HEK293 (cell line): ENCODE results near the gene CABP1.

Experiments used
- CTCF ChIA-PET: fragments of 350-600 bp; formaldehyde crosslinking; extraction: SDS; loops from one replicate; lab custom pipeline; 2021; ENCODE audit warnings: antibody characterized with exemption; lab: Yijun Ruan, JAX
- POLR2A ChIA-PET: fragments of 300-600 bp; formaldehyde crosslinking; extraction: SDS; loops from one replicate; lab custom pipeline; 2020; ENCODE audit warnings: antibody characterized with exemption, inconsistent platforms; lab: Yijun Ruan, JAX
- H3K27ac ChIP-seq: fragments of 200-500 bp; sonication (Bioruptor generic); 2 replicates; pipeline ENCODE4 v1.5.1; 2014; ENCODE audit warnings: low read depth, low read length, control low read depth, inconsistent platforms; ENCODE audit errors: extremely low read depth
- H3K36me3 ChIP-seq, 2 experiments: fragments of 200-500 bp in 1 of 2; sonication (Bioruptor generic) in 1 of 2; 1 replicate in 1 of 2; 2 replicates in 1 of 2; pipeline ENCODE4 v1.5.1; 2014 to 2017; ENCODE audit warnings: inconsistent platforms in 2 of 2, low read length in 2 of 2; ENCODE audit not compliant: control insufficient read depth in 2 of 2, insufficient read depth in 1 of 2
- H3K4me1 ChIP-seq: fragments of 200-500 bp; sonication (Bioruptor generic); 2 replicates; pipeline ENCODE4 v1.5.1; 2014; ENCODE audit warnings: mild to moderate bottlenecking, low read length, inconsistent platforms; ENCODE audit not compliant: control insufficient read depth, insufficient read depth
- H3K4me3 ChIP-seq: 2 replicates; pipeline ENCODE4 v1.5.1; 2011; ENCODE audit warnings: low read depth, mild to moderate bottlenecking, control low read depth, low read length, moderate library complexity
- H3K9me3 ChIP-seq: fragments of 200-500 bp; sonication (Bioruptor generic); 2 replicates; pipeline ENCODE4 v1.5.1; 2014; ENCODE audit warnings: low read depth, low read length, inconsistent platforms; ENCODE audit not compliant: control insufficient read depth, insufficient read depth
- HOXD13 ChIP-seq: sonication (generic); formaldehyde crosslinking; IDR thresholded peaks from 2 replicates; pipeline ENCODE4 v1.8.0; 2022; ENCODE audit warnings: missing genetic modification reagents, borderline replicate concordance
- KLF1 ChIP-seq: fragments of 450-650 bp; formaldehyde crosslinking; IDR thresholded peaks from 2 replicates; pipeline ENCODE4 v1.5.1; 2016; ENCODE audit warnings: missing biosample characterization, missing genetic modification characterization
- SCRT2 ChIP-seq: fragments of 450-650 bp; formaldehyde crosslinking; IDR thresholded peaks from 2 replicates; pipeline ENCODE4 v1.5.1; 2016; ENCODE audit warnings: missing biosample characterization, missing genetic modification characterization
- TCF7L2 ChIP-seq: IDR thresholded peaks from 2 replicates; pipeline ENCODE4 v1.6.1; 2011; ENCODE audit warnings: low read depth, mild to moderate bottlenecking, inconsistent platforms, low read length, moderate library complexity, borderline replicate concordance
- YY2 ChIP-seq: fragments of 450-650 bp; formaldehyde crosslinking; IDR thresholded peaks from 2 replicates; pipeline ENCODE4 v1.5.1; 2016; ENCODE audit warnings: missing biosample characterization, missing genetic modification characterization
- ZBTB17 ChIP-seq: fragments of 450-650 bp; formaldehyde crosslinking; IDR thresholded peaks from 2 replicates; pipeline ENCODE4 v1.5.1; 2016; ENCODE audit warnings: missing biosample characterization, missing genetic modification characterization
- ZBTB20 ChIP-seq: fragments of 450-650 bp; formaldehyde crosslinking; IDR thresholded peaks from 2 replicates; pipeline ENCODE4 v1.5.1; 2016; ENCODE audit warnings: missing biosample characterization, missing genetic modification characterization
- ZBTB48 ChIP-seq: fragments of 450-650 bp; formaldehyde crosslinking; IDR thresholded peaks from 2 replicates; pipeline ENCODE4 v1.5.1; 2016; ENCODE audit warnings: missing biosample characterization, missing genetic modification characterization
- ZBTB6 ChIP-seq: fragments of 450-650 bp; formaldehyde crosslinking; IDR thresholded peaks from 2 replicates; pipeline ENCODE4 v1.5.1; 2017; ENCODE audit warnings: missing biosample characterization, missing genetic modification characterization
- ZNF140 ChIP-seq: fragments of 450-650 bp; formaldehyde crosslinking; IDR thresholded peaks from 2 replicates; pipeline ENCODE4 v1.5.1; 2016; ENCODE audit warnings: missing biosample characterization, missing genetic modification characterization
- ZNF148 ChIP-seq: fragments of 450-650 bp; formaldehyde crosslinking; IDR thresholded peaks from 2 replicates; pipeline ENCODE4 v1.5.0; 2017; ENCODE audit warnings: missing biosample characterization, missing genetic modification characterization, borderline replicate concordance
- ZNF16 ChIP-seq: fragments of 450-650 bp; formaldehyde crosslinking; IDR thresholded peaks from 2 replicates; pipeline ENCODE4 v1.5.1; 2016; ENCODE audit warnings: low read depth, missing biosample characterization, missing genetic modification characterization
- ZNF354C ChIP-seq: fragments of 450-650 bp; formaldehyde crosslinking; IDR thresholded peaks from 2 replicates; pipeline ENCODE4 v1.5.1; 2016; ENCODE audit warnings: missing biosample characterization, missing genetic modification characterization, low read depth, borderline replicate concordance
- ZNF433 ChIP-seq: fragments of 450-650 bp; formaldehyde crosslinking; IDR thresholded peaks from 2 replicates; pipeline ENCODE4 v1.5.1; 2016; ENCODE audit warnings: missing biosample characterization, missing genetic modification characterization, low read depth
- ZNF600 ChIP-seq: fragments of 450-650 bp; formaldehyde crosslinking; IDR thresholded peaks from 2 replicates; pipeline ENCODE4 v1.5.1; 2016; ENCODE audit warnings: missing biosample characterization, missing genetic modification characterization
- ZNF626 ChIP-seq: fragments of 450-650 bp; sonication (Bioruptor Pico); formaldehyde crosslinking; IDR thresholded peaks from 2 replicates; pipeline ENCODE4 v1.5.1; 2018; ENCODE audit warnings: missing biosample characterization, missing genetic modification characterization, inconsistent platforms
- ZNF660 ChIP-seq: fragments of 450-650 bp; IDR thresholded peaks from 2 replicates; pipeline ENCODE4 v1.5.1; 2018; ENCODE audit warnings: missing biosample characterization, mild to moderate bottlenecking, missing genetic modification characterization
- ZNF670 ChIP-seq: fragments of 450-650 bp; formaldehyde crosslinking; IDR thresholded peaks from 2 replicates; pipeline ENCODE4 v1.5.1; 2016; ENCODE audit warnings: missing biosample characterization, missing genetic modification characterization, low read depth
- ZNF707 ChIP-seq: fragments of 450-650 bp; formaldehyde crosslinking; IDR thresholded peaks from 2 replicates; pipeline ENCODE4 v1.5.1; 2016; ENCODE audit warnings: missing biosample characterization, missing genetic modification characterization
- ZNF747 ChIP-seq: fragments of 450-650 bp; formaldehyde crosslinking; IDR thresholded peaks from 2 replicates; pipeline ENCODE4 v1.5.1; 2016; ENCODE audit warnings: missing biosample characterization, missing genetic modification characterization
- ZNF830 ChIP-seq: fragments of 450-650 bp; IDR thresholded peaks from 2 replicates; pipeline ENCODE4 v1.5.0; 2018; ENCODE audit warnings: missing biosample characterization, missing genetic modification characterization, low read depth, mild to moderate bottlenecking, moderate library complexity
- TF ChIP-seq, protein P1 (sequence below): fragments of 450-650 bp; formaldehyde crosslinking; IDR thresholded peaks from 2 replicates; pipeline ENCODE4 v1.5.1; 2016; ENCODE audit warnings: missing biosample characterization, missing genetic modification characterization

The CABP1 gene

DNA sequence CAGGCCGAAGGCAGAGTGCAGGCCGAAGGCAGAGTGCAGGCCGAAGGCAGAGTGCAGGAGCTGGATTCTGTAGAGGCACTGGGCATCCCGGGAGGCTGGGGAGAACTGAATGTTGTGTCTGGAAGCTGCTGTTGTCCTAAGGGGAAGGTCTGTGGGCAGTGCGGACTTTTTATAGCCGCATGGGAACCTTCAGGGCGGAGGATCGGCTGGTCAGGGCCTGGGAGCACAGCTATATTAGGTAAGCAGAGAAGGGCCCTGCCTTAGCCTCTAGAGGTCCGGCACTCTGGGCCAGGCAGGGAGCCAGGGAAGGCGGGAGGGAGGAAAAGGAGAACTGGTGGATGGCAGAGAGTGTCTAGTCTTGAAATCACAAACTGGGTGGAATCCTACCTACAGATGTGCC is 14.2 kb downstream of the CABP1 start:
- H3K36me3 ChIP-seq = no peaks in the 10 kb centered on the region
- peak; percentile 44; the same call in 1 of the 2 replicates for TF ChIP-seq ZBTB17 (tag by site-specific recombination)
- TF ChIP-seq, protein P1, sequence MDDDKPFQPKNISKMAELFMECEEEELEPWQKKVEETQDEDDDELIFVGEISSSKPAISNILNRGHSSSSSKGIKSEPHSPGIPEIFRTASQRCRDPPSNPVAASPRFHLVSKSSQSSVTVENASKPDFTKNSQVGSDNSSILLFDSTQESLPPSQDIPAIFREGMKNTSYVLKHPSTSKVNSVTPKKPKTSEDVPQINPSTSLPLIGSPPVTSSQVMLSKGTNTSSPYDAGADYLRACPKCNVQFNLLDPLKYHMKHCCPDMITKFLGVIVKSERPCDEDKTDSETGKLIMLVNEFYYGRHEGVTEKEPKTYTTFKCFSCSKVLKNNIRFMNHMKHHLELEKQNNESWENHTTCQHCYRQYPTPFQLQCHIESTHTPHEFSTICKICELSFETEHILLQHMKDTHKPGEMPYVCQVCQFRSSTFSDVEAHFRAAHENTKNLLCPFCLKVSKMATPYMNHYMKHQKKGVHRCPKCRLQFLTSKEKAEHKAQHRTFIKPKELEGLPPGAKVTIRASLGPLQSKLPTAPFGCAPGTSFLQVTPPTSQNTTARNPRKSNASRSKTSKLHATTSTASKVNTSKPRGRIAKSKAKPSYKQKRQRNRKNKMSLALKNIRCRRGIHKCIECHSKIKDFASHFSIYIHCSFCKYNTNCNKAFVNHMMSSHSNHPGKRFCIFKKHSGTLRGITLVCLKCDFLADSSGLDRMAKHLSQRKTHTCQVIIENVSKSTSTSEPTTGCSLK (tag by site-specific recombination) = no peak
- TF ChIP-seq, all 188 proteins: peak for 1
- Histone ChIP-seq H3K27ac (no peak overlapping the region), H3K4me3 (no peak overlapping the region), H3K4me1 (no peaks in the 10 kb centered on the region), H3K9me3 (no peaks in the 10 kb centered on the region)
- ChIA-PET CTCF (interaction anchor here (0.5 to 0.6 kb wide), 3 partner anchors 10 to 875 kb away, joined by 3 read pairs; no protein-coding TSS in a partner anchor), POLR2A (no interaction called here)

GRCh38 chr12:120656008-120656407 is 15.6 kb downstream of the CABP1 start:
- H3K27ac ChIP-seq = no peak overlapping the region
- ChIA-PET POLR2A (no interaction called here), CTCF (interaction anchor here (0.5 to 1.2 kb wide), 4 partner anchors 10 to 31 kb away, joined by 3 to 5 read pairs (median 3); no protein-coding TSS in a partner anchor)
- no peaks in the 10 kb centered on the region for H3K36me3 ChIP-seq
- H3K4me3 ChIP-seq = no peak overlapping the region
- TF ChIP-seq ZBTB20 (tag by site-specific recombination) = no peak
- no peak for TF ChIP-seq ZNF660 (tag by site-specific recombination)
- TF ChIP-seq ZNF140 (tag by site-specific recombination) = no peak
- TF ChIP-seq KLF1 (tag by site-specific recombination) = no peak
- TF ChIP-seq TCF7L2 = no peak
- no peak for TF ChIP-seq ZNF707 (tag by site-specific recombination)
- TF ChIP-seq ZNF433 = no peak
- no peak for TF ChIP-seq HOXD13 (CRISPR knock-in tag)
- no peak for TF ChIP-seq ZNF747
- TF ChIP-seq YY2 (tag by site-specific recombination) = no peak
- TF ChIP-seq ZNF600 (tag by site-specific recombination) = no peak
- TF ChIP-seq ZNF354C (tag by site-specific recombination) = no peak
- no peak for TF ChIP-seq ZBTB48 (tag by site-specific recombination)
- TF ChIP-seq ZNF830 (tag by site-specific recombination) = no peak
- TF ChIP-seq ZNF626 (tag by site-specific recombination) = no peak
- TF ChIP-seq ZNF670 (tag by site-specific recombination) = no peak
- no peaks in the 10 kb centered on the region for H3K4me1 ChIP-seq
- H3K9me3 ChIP-seq = no peaks in the 10 kb centered on the region

DNA sequence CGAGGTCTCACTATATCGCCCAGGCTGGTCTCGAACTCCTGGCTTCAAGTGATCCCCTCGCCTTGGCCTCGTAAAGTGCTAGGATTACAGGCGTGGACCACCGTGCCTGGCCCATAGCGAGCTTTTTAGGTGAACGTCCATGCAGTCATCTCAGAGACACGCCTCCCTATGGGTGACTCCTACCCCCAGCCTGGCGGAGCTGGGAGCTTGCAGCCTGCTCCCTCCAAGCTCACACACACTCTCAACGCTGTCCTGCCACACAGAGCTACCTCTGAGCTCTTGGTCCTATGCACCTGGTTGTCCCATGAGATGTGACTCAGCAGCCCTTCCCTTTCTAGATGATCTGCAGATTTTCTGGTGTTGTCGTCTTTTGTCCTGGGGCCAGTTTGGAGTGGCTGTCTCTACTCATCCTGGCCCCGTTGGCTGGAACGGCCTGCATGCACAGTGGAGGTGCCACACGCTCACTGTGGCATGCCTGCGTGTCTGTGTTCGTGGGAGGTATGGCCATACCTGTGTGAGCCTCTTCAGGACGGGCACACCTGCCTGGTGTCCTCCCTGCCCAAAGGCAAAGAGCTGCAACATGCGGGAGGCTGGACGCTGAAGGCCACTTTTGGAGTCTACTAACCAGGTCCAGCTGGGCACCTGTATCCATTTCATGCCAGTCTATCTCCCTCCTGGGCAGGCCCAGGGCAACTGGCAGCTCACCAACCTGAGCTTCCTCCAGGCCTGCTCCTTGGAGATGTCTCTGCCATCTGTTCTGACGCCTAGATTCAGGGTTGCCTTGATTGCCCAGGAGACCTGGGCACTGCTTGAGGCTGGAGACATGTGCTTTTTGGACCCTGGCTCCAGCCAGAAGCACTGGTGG is 18.1 kb downstream of the CABP1 start:
- Histone ChIP-seq H3K36me3 (no peaks in the 10 kb centered on the region), H3K27ac (no peak overlapping the region), H3K4me3 (no peak overlapping the region), H3K9me3 (no peaks in the 10 kb centered on the region), H3K4me1 (no peaks in the 10 kb centered on the region)
- POLR2A ChIA-PET = no interaction called here
- TF ChIP-seq ZNF16 (tag by site-specific recombination) (no peak), ZBTB6 (tag by site-specific recombination) (no peak), ZNF148 (no peak), SCRT2 (tag by site-specific recombination) (no peak)
- TF ChIP-seq, protein P1 (tag by site-specific recombination) = no peak
- CTCF ChIA-PET = interaction anchor here (0.5 to 2.5 kb wide), 5 partner anchors 9 to 403 kb away, joined by 3 to 13 read pairs (median 3); no protein-coding TSS in a partner anchor
